B cell (primary cell): ENCODE results near the gene CAMK2A. TPM values are rescaled to one million over a fixed set of nuclear protein-coding genes. Genes with fewer than 3 reads are reported as not detected.

ENCODE experiments used
- ATAC-seq: fragments of 200-7000 bp; cut with Tn5 transposase; one replicate; pipeline ENCODE4 v1.10.0; 2021; ENCODE audit warnings: low read depth, mild to moderate bottlenecking, moderate number of reproducible peaks, moderate library complexity
- CTCF ChIA-PET: fragments of 350-600 bp; sonication (Branson Sonifier 250); formaldehyde crosslinking; loops from one replicate; lab custom pipeline; 2021; ENCODE audit warnings: antibody characterized with exemption, inconsistent platforms; lab: Charles Lee
- POLR2A ChIA-PET: fragments of 350-600 bp; sonication (Branson Sonifier 250); formaldehyde crosslinking; loops from one replicate; lab custom pipeline; 2021; ENCODE audit warnings: antibody characterized with exemption; lab: Charles Lee
- DNase-seq: peaks from one replicate; pipeline ENCODE4 v3.0.0; 2013
- H2AFZ ChIP-seq: 2 replicates; pipeline ENCODE4 v1.6.1; 2012; ENCODE audit warnings: mild to moderate bottlenecking, low read depth, low read length; ENCODE audit not compliant: insufficient read depth, poor library complexity, severe bottlenecking
- H3K27ac ChIP-seq, 2 donors: 1 replicate in 1 of 2; 2 replicates in 1 of 2; pipeline ENCODE4 v1.5.1; 2012 to 2013; ENCODE audit warnings: low read length in 2 of 2, mild to moderate bottlenecking in 2 of 2, moderate library complexity in 1 of 2
- H3K27me3 ChIP-seq, 4 experiments: fragments of 200-600 bp in 1 of 4; sonication (generic) in 1 of 4; replicated peaks in 1 of 4; 1 replicate in 2 of 4; 2 replicates in 2 of 4; pipeline versions ENCODE4 v1.6.1 to v1.7.0; 2013 to 2016; ENCODE audit warnings: low read length in 3 of 4, mild to moderate bottlenecking in 2 of 4, mixed read lengths in 1 of 4, moderate library complexity in 1 of 4; ENCODE audit not compliant: insufficient read depth in 4 of 4, control insufficient read depth in 3 of 4; ENCODE audit errors: control extremely low read depth in 1 of 4
- H3K36me3 ChIP-seq, 2 experiments: replicated peaks in 1 of 2; 1 replicate in 1 of 2; 2 replicates in 1 of 2; pipeline versions ENCODE4 v1.6.1 to v1.7.1; 2013; ENCODE audit warnings: low read length in 1 of 2; ENCODE audit not compliant: insufficient read depth in 2 of 2, control insufficient read depth in 1 of 2; ENCODE audit errors: control extremely low read depth in 1 of 2, extremely low read depth in 1 of 2
- H3K4me1 ChIP-seq, 2 donors: fragments of 200-600 bp in 1 of 2; sonication (generic) in 1 of 2; 1 replicate in 1 of 2; 2 replicates in 1 of 2; pipeline versions ENCODE4 v1.5.1 to v1.6.1; 2013 to 2017; ENCODE audit warnings: low read length in 2 of 2; ENCODE audit not compliant: control insufficient read depth in 2 of 2, insufficient read depth in 2 of 2
- H3K4me2 ChIP-seq: replicated peaks from 2 replicates; pipeline ENCODE3; 2012; ENCODE audit warnings: mild to moderate bottlenecking, low read depth, low read length; ENCODE audit not compliant: poor library complexity, severe bottlenecking
- H3K4me3 ChIP-seq, 5 experiments: fragments of 200-600 bp in 1 of 5; sonication (generic) in 1 of 5; 1 replicate in 3 of 5; 2 replicates in 2 of 5; pipeline versions ENCODE4 v1.5.1 to v1.7.0; 2011 to 2016; ENCODE audit warnings: low read length in 4 of 5, mild to moderate bottlenecking in 4 of 5, low read depth in 2 of 5, control low read depth in 1 of 5, moderate library complexity in 1 of 5; ENCODE audit not compliant: insufficient read depth in 1 of 5; ENCODE audit errors: control extremely low read depth in 1 of 5, extremely low read depth in 1 of 5
- H3K79me2 ChIP-seq: fragments of 200-600 bp; sonication (generic); one replicate; pipeline ENCODE4 v1.6.0; 2016; ENCODE audit warnings: low read length; ENCODE audit not compliant: control insufficient read depth, insufficient read depth
- H3K9ac ChIP-seq: fragments of 200-600 bp; sonication (generic); 2 replicates; pipeline ENCODE4 v1.6.1; 2017; ENCODE audit warnings: mild to moderate bottlenecking, low read length, moderate library complexity
- H3K9me3 ChIP-seq, 3 donors: one replicate each; pipeline versions ENCODE4 v1.6.1 to v1.7.1; 2013; ENCODE audit warnings: low read length in 2 of 3; ENCODE audit not compliant: control insufficient read depth in 2 of 3, insufficient read depth in 1 of 3; ENCODE audit errors: control extremely low read depth in 1 of 3
- H4K20me1 ChIP-seq: 2 replicates; pipeline ENCODE4 v1.6.0; 2012; ENCODE audit warnings: mild to moderate bottlenecking, low read length; ENCODE audit not compliant: insufficient read depth, control insufficient read depth, poor library complexity, severe bottlenecking
- H3K27ac Mint-ChIP-seq: one replicate; pipeline ENCODE4 v1.8.0; 2021; ENCODE audit warnings: mixed read lengths
- H3K27me3 Mint-ChIP-seq: one replicate; pipeline ENCODE4 v1.8.0; 2021; ENCODE audit warnings: mixed read lengths
- H3K4me1 Mint-ChIP-seq: one replicate; pipeline ENCODE4 v1.8.0; 2021; ENCODE audit warnings: mixed read lengths
- H3K4me3 Mint-ChIP-seq: one replicate; pipeline ENCODE4 v1.8.0; 2021; ENCODE audit warnings: mixed read lengths
- H3K9me3 Mint-ChIP-seq: one replicate; pipeline ENCODE4 v1.8.0; 2022; ENCODE audit warnings: mixed read lengths; ENCODE audit not compliant: insufficient read depth
- CTCF ChIP-seq: fragments of 200-600 bp; IDR thresholded peaks from one replicate; pipeline ENCODE4 v1.8.0; 2022; ENCODE audit warnings: antibody characterized with exemption, mild to moderate bottlenecking
- EZH2 ChIP-seq: IDR thresholded peaks from 2 replicates; pipeline ENCODE4 v1.6.1; 2012; ENCODE audit warnings: borderline replicate concordance, low read depth, mild to moderate bottlenecking, moderate library complexity, low read length; ENCODE audit not compliant: insufficient read depth, poor library complexity, severe bottlenecking
- WGBS: methylation state at CpG from one replicate; pipeline ENCODE4 v1.1.5; 2013; ENCODE audit warnings: missing lambda C conversion rate; ENCODE audit not compliant: insufficient coverage; 5-methylcytosine and 5-hydroxymethylcytosine counted together
- intact Hi-C: fragments of 100-400 bp; cut with micrococcal nuclease; formaldehyde crosslinking; loops from one replicate; pipeline ENCODE4 v1.10.0; 2022
- polyA plus RNA-seq: library from polyadenylated mRNA; depleted of rRNA; stranded (reverse); fragments of >200 nt; gene quantifications from 2 replicates; pipeline ENCODE4 v1.2.3, GENCODE V29; 2012
- total RNA-seq, 2 donors: library from RNA; stranded (reverse); fragments of 120-200 nt in 1 of 2; gene quantifications; 1 replicate in 1 of 2; 2 replicates in 1 of 2; pipeline versions ENCODE4 v1.2.3 to v1.2.4, GENCODE V29; 2013 to 2022

The CAMK2A gene
- total and polyA plus RNA-seq, 2 donors (not counting 1 experiment from before 2014, with no cell fraction given), result not detected

- H3K79me2 ChIP-seq, result no peaks in the 10 kb centered on the region
- 82% methylated on average over 6 of the region's 7 CpGs for WGBS
- Mint-ChIP-seq H3K27me3 (peaks cover 22% of the 10 kb centered on the region), H3K27ac (no peak overlapping the region), H3K4me1 (no peaks in the 10 kb centered on the region), H3K4me3 (no peak overlapping the region), H3K9me3 (no peaks in the 10 kb centered on the region)
- H3K4me2 ChIP-seq, result no peak overlapping the region
- no peak overlapping the region for H3K4me3 ChIP-seq
- no peak for DNase-seq
- no peaks in the 10 kb centered on the region for H3K36me3 ChIP-seq
- H3K4me1 ChIP-seq, result no peaks in the 10 kb centered on the region
- no peak for ATAC-seq
- intact Hi-C loops, result no loop called here
- no peaks in the 10 kb centered on the region for H4K20me1 ChIP-seq
- no peak overlapping the region for H2AFZ ChIP-seq
- H3K27ac ChIP-seq, result no peak overlapping the region
- ChIA-PET CTCF (interaction anchor here (0.6 kb wide), 1 partner anchor 140 kb away, joined by 4 read pairs; no protein-coding TSS in a partner anchor), POLR2A (no interaction called here)
- no peak overlapping the region for H3K9ac ChIP-seq
- H3K27me3 ChIP-seq, result peaks cover 0 to 5% (median 0%) of the 10 kb centered on the region in 4 experiments
- H3K9me3 ChIP-seq, result no peaks in the 10 kb centered on the region
- TF ChIP-seq CTCF (no peak), EZH2 (no peak)
Measured at GRCh38 chr5:150311015-150311692, 21.6 kb upstream of the CAMK2A start.

- no peaks in the 10 kb centered on the region for H3K4me1 Mint-ChIP-seq
- Histone ChIP-seq H4K20me1 (no peaks in the 10 kb centered on the region), H3K79me2 (no peaks in the 10 kb centered on the region), H3K27ac (no peak overlapping the region), H3K4me1 (no peaks in the 10 kb centered on the region), H3K9me3 (no peaks in the 10 kb centered on the region), H3K36me3 (no peaks in the 10 kb centered on the region), H3K4me2 (no peak overlapping the region), H3K27me3 (peaks cover 0 to 5% (median 0%) of the 10 kb centered on the region in 4 experiments), H3K9ac (no peak overlapping the region), H2AFZ (no peak overlapping the region), H3K4me3 (no peak overlapping the region)
- ChIA-PET CTCF (interaction anchor here (0.6 kb wide), 1 partner anchor 141 kb away, joined by 4 read pairs; no protein-coding TSS in a partner anchor), POLR2A (no interaction called here)
- DNase-seq (no peak), ATAC-seq (no peak)
- H3K27me3 Mint-ChIP-seq, result peaks cover 26% of the 10 kb centered on the region
- WGBS, result no CpG with 5 or more reads among the region's 5 CpGs
- H3K4me3 Mint-ChIP-seq, result no peak overlapping the region
- intact Hi-C loops, result no loop called here
- no peak overlapping the region for H3K27ac Mint-ChIP-seq
- H3K9me3 Mint-ChIP-seq, result no peaks in the 10 kb centered on the region
- no peak for TF ChIP-seq CTCF
- no peak for TF ChIP-seq EZH2
Measured at GRCh38 chr5:150310246-150310645, 20.7 kb upstream of the CAMK2A start.
